ENCODE results near the gene DUSP8. TPM values are rescaled to one million over a fixed set of nuclear protein-coding genes. Genes with fewer than 3 reads are reported as not detected.

The DUSP8 gene
- total RNA-seq, 1 experiment from 2014 or later: 7.7 TPM

GRCh38 chr11:1538153-1538552 lies 33.9 kb downstream of the DUSP8 start:
- CTCF ChIA-PET: interaction anchor here (0.6 to 1.0 kb wide), 2 partner anchors 8 to 1020 kb away, joined by 3 to 7 read pairs; no protein-coding TSS in a partner anchor
- TF ChIP-seq, protein P1, sequence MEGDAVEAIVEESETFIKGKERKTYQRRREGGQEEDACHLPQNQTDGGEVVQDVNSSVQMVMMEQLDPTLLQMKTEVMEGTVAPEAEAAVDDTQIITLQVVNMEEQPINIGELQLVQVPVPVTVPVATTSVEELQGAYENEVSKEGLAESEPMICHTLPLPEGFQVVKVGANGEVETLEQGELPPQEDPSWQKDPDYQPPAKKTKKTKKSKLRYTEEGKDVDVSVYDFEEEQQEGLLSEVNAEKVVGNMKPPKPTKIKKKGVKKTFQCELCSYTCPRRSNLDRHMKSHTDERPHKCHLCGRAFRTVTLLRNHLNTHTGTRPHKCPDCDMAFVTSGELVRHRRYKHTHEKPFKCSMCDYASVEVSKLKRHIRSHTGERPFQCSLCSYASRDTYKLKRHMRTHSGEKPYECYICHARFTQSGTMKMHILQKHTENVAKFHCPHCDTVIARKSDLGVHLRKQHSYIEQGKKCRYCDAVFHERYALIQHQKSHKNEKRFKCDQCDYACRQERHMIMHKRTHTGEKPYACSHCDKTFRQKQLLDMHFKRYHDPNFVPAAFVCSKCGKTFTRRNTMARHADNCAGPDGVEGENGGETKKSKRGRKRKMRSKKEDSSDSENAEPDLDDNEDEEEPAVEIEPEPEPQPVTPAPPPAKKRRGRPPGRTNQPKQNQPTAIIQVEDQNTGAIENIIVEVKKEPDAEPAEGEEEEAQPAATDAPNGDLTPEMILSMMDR (IDR thresholded peaks at IDR 0.05; ENCODE audit: insufficient read depth in 1 of 2, low read depth in 1 of 2, low read length in 1 of 2, severe bottlenecking in 1 of 2, unreplicated experiment in 1 of 2): no peak
- no peaks in the 10 kb centered on the region for H3K27me3 ChIP-seq (replicated peaks; ENCODE audit: control insufficient read depth, insufficient read depth, low read length)
- Mint-ChIP-seq H3K9me3 (ENCODE audit: unreplicated experiment) (no peaks in the 10 kb centered on the region), H3K36me3 (ENCODE audit: insufficient read depth, unreplicated experiment) (no peaks in the 10 kb centered on the region), H3K27me3 (ENCODE audit: insufficient read depth, unreplicated experiment) (peaks cover 2% of the 10 kb centered on the region), H3K27ac (ENCODE audit: unreplicated experiment) (no peak overlapping the region), H3K4me3 (ENCODE audit: unreplicated experiment) (no peak overlapping the region), H3K4me1 (ENCODE audit: low read depth, unreplicated experiment) (no peaks in the 10 kb centered on the region)
- intact Hi-C loops (cut with micrococcal nuclease; ENCODE audit: unreplicated experiment): no loop called here
- POLR2A ChIA-PET: no interaction called here
- H3K9me3 ChIP-seq: no peaks in the 10 kb centered on the region
- no peak overlapping the region for H3K4me3 ChIP-seq (ENCODE audit: low read depth, low read length)
- no peaks in the 10 kb centered on the region for H3K36me3 ChIP-seq (ENCODE audit: control insufficient read depth, insufficient read depth, low read length)
- no peak for DNase-seq
- no TSS peak for BruUV-seq (replicated peaks)
- no peaks in the 10 kb centered on the region for H3K4me1 ChIP-seq

DNA sequence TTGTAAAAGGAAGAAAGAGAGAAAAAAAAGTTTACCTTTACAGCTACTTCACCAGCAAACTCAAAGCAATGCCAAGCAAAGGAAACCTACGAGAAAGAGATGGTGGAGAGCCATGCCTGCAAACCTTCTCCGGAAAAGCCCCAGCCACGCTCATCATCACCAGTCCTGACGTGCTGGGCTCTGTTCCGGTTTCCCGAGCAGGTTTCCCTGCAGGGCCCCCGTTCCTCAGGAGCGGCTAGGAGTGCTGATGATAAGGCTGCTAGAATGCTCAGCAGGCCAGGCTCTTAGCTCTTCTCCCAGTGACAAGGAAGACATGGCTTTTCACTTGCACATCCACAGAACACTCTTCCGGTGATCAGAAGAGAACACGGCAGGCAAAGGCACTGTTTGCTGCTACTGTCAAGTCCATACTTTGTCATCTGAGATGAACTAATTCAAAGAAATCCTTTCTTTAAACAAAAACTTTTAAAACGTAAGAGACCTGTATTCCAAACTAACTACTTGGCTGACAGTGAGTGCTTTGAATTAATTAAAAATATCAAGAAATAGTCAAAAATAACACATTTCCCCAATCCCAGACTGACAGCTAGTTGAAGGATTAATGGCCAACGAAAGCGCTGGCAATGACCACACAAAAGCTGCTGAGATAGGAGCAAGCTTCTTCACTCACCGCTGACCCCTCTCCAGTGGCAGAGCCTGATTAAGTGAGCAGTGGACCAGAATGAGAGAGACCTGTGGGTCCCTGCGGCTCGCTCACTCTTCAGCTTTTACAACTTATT lies 35.8 kb downstream of the DUSP8 start:
- Histone ChIP-seq H3K4me3 (ENCODE audit: low read depth, low read length) (no peak overlapping the region), H3K36me3 (ENCODE audit: control insufficient read depth, insufficient read depth, low read length) (no peaks in the 10 kb centered on the region; the same call in 1 of the 2 replicates), H3K27me3 (replicated peaks; ENCODE audit: control insufficient read depth, insufficient read depth, low read length) (no peaks in the 10 kb centered on the region), H3K9me3 (no peaks in the 10 kb centered on the region), H3K4me1 (no peaks in the 10 kb centered on the region)
- TF ChIP-seq, protein P1 (IDR thresholded peaks at IDR 0.05; ENCODE audit: insufficient read depth in 1 of 2, low read depth in 1 of 2, low read length in 1 of 2, severe bottlenecking in 1 of 2, unreplicated experiment in 1 of 2): no peak
- CTCF ChIA-PET: no interaction called here
- Mint-ChIP-seq H3K9me3 (ENCODE audit: unreplicated experiment) (no peaks in the 10 kb centered on the region), H3K4me3 (ENCODE audit: unreplicated experiment) (no peak overlapping the region), H3K27me3 (ENCODE audit: insufficient read depth, unreplicated experiment) (no peaks in the 10 kb centered on the region), H3K27ac (ENCODE audit: unreplicated experiment) (no peak overlapping the region), H3K4me1 (ENCODE audit: low read depth, unreplicated experiment) (no peaks in the 10 kb centered on the region), H3K36me3 (ENCODE audit: insufficient read depth, unreplicated experiment) (no peaks in the 10 kb centered on the region)
- POLR2A ChIA-PET: no interaction called here
- BruUV-seq (replicated peaks): TSS peak; percentile 25
- DNase-seq: no peak
- intact Hi-C loops (cut with micrococcal nuclease; ENCODE audit: unreplicated experiment): no loop called here

GRCh38 chr11:1534682-1535081 lies 37.4 kb downstream of the DUSP8 start:
- Mint-ChIP-seq H3K4me1 (ENCODE audit: low read depth, unreplicated experiment) (no peaks in the 10 kb centered on the region), H3K27ac (ENCODE audit: unreplicated experiment) (no peak overlapping the region), H3K9me3 (ENCODE audit: unreplicated experiment) (no peaks in the 10 kb centered on the region), H3K27me3 (ENCODE audit: insufficient read depth, unreplicated experiment) (no peaks in the 10 kb centered on the region), H3K4me3 (ENCODE audit: unreplicated experiment) (no peak overlapping the region), H3K36me3 (ENCODE audit: insufficient read depth, unreplicated experiment) (no peaks in the 10 kb centered on the region)
- Histone ChIP-seq H3K4me1 (no peaks in the 10 kb centered on the region), H3K36me3 (ENCODE audit: control insufficient read depth, insufficient read depth, low read length) (no peaks in the 10 kb centered on the region; the same call in none of the 2 replicates), H3K4me3 (ENCODE audit: low read depth, low read length) (no peak overlapping the region), H3K9me3 (no peaks in the 10 kb centered on the region), H3K27me3 (replicated peaks; ENCODE audit: control insufficient read depth, insufficient read depth, low read length) (no peaks in the 10 kb centered on the region)
- ChIA-PET CTCF (no interaction called here), POLR2A (no interaction called here)
- no TSS peak for BruUV-seq (replicated peaks)
- intact Hi-C loops (cut with micrococcal nuclease; ENCODE audit: unreplicated experiment): no loop called here
- DNase-seq: no peak
- TF ChIP-seq, protein P1 (IDR thresholded peaks at IDR 0.05; ENCODE audit: insufficient read depth in 1 of 2, low read depth in 1 of 2, low read length in 1 of 2, severe bottlenecking in 1 of 2, unreplicated experiment in 1 of 2): no peak

Measured in Caco-2 (cell line).